SKM-1 (cell line): ENCODE data around the gene NOS2.
"Not testable (repeated sequence)": the region's sequence is repeated elsewhere in the genome, so short reads cannot be mapped to it uniquely, and the experiment has no call there.

Experiments
- DNase-seq: peaks from one replicate; lab custom pipeline; 2025; ENCODE audit not compliant: unreplicated experiment; lab: John Stamatoyannopoulos, UW

NOS2 gene

GRCh38 chr17:27740541-27740940, 59.8 kb downstream of the NOS2 start:
- not testable (repeated sequence) for DNase-seq

- DNase-seq = no peak
Measured at GRCh38 chr17:27733773-27734172, 66.6 kb downstream of the NOS2 start.

GRCh38 chr17:27732746-27733145, 67.6 kb downstream of the NOS2 start:
- not testable (repeated sequence) for DNase-seq

- not testable (repeated sequence) for DNase-seq
Measured at GRCh38 chr17:27725982-27726381, 74.3 kb downstream of the NOS2 start.

GRCh38 chr17:27721797-27722196, 78.5 kb downstream of the NOS2 start:
- no peak for DNase-seq
